OCI-M2 (cell line): Measurements from ENCODE around the gene UBTD2.

Experiments used
- DNase-seq: peaks from one replicate; lab custom pipeline; 2025; ENCODE audit not compliant: unreplicated experiment; lab: John Stamatoyannopoulos, UW

Gene UBTD2

GRCh38 chr5:172172912-172173563 is 110.5 kb downstream of the UBTD2 start:
- DNase-seq = no peak

- DNase-seq = no peak
These were observed 112.4 kb downstream of the UBTD2 start for GRCh38 chr5:172171118-172171517.

GRCh38 chr5:172170251-172170701 is 113.3 kb downstream of the UBTD2 start:
- DNase-seq = no peak

GRCh38 chr5:172169216-172169615 is 114.3 kb downstream of the UBTD2 start:
- no peak for DNase-seq

- DNase-seq = no peak
These were observed 115.3 kb downstream of the UBTD2 start for GRCh38 chr5:172168311-172168710.

- no peak for DNase-seq
These were observed 115.7 kb downstream of the UBTD2 start for GRCh38 chr5:172167895-172168294.

GRCh38 chr5:172166030-172166826 is 117.3 kb downstream of the UBTD2 start:
- no peak for DNase-seq

- DNase-seq = no peak
These were observed 118.1 kb downstream of the UBTD2 start for GRCh38 chr5:172165465-172165864.

GRCh38 chr5:172164769-172165212 is 118.8 kb downstream of the UBTD2 start:
- DNase-seq = no peak

GRCh38 chr5:172163346-172163745 is 120.2 kb downstream of the UBTD2 start:
- no peak for DNase-seq

GRCh38 chr5:172162987-172163343 is 120.6 kb downstream of the UBTD2 start:
- no peak for DNase-seq

- DNase-seq = no peak
These were observed 121.1 kb downstream of the UBTD2 start for GRCh38 chr5:172162323-172162986.

- DNase-seq = no peak
These were observed 123.1 kb downstream of the UBTD2 start for GRCh38 chr5:172160506-172160905.
